COLO668 (cell line): ENCODE results near the gene AP1S1.
"Not testable (repeated sequence)": the region's sequence is repeated elsewhere in the genome, so short reads cannot be mapped to it uniquely, and the experiment has no call there.

Source experiments
- DNase-seq: peaks from one replicate; lab custom pipeline; 2025; ENCODE audit not compliant: unreplicated experiment; lab: John Stamatoyannopoulos, UW

The AP1S1 gene

DNA sequence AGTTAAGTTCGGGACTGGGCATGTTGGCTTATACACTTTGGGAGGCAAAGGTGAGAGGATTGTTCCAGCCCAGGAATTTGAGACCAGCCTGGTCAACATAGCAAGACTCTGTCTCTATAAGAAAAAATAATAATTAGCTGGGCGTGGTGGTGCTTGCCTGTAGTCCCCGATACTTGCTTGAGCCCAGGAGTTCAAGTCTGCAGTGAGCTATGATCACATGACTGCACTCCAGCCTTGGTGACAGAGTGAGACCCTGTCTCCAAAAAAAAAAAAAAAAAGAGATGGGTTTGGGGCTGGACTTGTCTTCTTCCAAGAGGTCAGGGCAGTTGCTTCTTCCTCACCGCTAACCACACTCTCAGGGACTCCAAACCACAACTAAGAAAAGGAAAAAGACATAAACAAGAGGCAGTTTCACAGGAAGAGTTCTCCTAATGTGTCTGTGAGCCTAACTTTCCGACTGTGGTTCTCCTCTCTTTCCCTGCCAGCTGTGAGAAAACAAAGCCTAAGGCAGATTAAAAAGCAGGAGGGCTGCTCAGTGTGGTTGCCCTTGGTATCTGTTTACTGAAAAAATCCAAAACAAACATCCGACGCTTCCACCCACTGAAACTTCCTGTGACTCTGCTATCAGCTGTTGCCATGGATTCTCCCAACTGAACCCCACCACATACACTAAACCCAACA lies 29.8 kb upstream of the AP1S1 start:
- peak; percentile 21 for DNase-seq

DNA sequence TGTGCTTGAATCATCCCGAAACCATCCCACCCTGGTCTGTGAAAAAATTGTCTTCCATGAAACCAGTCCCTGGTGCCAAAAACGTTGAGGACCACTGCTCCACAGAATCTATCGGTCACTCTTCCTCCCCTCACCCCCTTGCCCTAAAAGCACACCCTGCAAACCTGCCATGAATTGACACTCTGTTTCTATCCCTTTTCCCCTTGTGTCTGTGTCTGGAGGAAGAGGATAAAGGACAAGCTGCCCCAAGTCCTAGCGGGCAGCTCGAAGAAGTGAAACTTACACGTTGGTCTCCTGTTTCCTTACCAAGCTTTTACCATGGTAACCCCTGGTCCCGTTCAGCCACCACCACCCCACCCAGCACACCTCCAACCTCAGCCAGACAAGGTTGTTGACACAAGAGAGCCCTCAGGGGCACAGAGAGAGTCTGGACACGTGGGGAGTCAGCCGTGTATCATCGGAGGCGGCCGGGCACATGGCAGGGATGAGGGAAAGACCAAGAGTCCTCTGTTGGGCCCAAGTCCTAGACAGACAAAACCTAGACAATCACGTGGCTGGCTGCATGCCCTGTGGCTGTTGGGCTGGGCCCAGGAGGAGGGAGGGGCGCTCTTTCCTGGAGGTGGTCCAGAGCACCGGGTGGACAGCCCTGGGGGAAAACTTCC lies 28.2 kb upstream of the AP1S1 start:
- no peak for DNase-seq

DNA sequence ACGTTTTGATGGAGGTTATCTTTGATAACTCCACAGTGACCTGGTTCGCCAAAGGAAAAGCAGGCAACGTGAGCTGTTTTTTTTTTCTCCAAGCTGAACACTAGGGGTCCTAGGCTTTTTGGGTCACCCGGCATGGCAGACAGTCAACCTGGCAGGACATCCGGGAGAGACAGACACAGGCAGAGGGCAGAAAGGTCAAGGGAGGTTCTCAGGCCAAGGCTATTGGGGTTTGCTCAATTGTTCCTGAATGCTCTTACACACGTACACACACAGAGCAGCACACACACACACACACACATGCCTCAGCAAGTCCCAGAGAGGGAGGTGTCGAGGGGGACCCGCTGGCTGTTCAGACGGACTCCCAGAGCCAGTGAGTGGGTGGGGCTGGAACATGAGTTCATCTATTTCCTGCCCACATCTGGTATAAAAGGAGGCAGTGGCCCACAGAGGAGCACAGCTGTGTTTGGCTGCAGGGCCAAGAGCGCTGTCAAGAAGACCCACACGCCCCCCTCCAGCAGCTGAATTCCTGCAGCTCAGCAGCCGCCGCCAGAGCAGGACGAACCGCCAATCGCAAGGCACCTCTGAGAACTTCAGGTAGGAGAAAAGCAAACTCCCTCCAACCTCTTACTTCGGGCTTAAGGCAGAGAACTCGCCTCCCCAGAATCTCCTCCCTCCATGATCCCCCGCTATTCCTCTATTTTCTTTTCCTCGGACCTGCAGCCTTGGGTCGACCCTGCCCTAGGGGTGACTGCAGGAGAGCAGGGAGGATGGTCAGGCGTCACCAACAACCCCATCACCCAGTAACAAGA lies 27.4 kb upstream of the AP1S1 start, which contains the start of gene SERPINE1:
Gene SERPINE1 (plus strand): TSS at position 454 of the 809 bp plus-strand sequence. CDS start 1,290 bp downstream, outside the sequence.
- DNase-seq: peak; percentile 24

DNA sequence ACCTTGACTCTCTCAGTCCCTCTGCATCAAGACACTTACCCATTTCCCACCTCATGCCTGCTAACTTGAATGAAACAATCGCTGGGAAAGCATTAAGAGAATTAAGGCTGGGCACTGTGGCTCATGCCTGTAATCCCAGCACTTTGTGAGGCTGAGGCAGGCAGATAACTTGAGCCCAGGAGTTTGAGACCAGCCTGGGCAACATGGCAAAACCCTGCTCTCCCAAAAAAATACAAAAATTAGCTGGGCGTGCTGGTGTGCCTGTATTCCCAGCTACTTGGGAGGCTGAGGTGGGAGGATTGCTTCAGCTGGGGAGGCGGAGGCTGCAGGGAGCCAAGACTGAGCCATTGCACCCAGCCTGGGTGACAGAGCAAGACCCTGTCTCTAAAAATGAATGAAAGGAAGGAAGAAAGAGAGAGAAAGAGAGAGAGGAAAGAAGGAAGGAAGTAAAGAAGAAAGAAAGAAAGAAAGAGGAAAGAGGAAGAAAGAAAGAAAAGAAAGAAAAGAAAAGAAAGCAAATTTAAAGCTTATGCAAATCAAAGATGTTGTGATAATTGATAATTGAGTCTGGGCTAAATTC lies 26.7 kb upstream of the AP1S1 start:
- DNase-seq: no peak

DNA sequence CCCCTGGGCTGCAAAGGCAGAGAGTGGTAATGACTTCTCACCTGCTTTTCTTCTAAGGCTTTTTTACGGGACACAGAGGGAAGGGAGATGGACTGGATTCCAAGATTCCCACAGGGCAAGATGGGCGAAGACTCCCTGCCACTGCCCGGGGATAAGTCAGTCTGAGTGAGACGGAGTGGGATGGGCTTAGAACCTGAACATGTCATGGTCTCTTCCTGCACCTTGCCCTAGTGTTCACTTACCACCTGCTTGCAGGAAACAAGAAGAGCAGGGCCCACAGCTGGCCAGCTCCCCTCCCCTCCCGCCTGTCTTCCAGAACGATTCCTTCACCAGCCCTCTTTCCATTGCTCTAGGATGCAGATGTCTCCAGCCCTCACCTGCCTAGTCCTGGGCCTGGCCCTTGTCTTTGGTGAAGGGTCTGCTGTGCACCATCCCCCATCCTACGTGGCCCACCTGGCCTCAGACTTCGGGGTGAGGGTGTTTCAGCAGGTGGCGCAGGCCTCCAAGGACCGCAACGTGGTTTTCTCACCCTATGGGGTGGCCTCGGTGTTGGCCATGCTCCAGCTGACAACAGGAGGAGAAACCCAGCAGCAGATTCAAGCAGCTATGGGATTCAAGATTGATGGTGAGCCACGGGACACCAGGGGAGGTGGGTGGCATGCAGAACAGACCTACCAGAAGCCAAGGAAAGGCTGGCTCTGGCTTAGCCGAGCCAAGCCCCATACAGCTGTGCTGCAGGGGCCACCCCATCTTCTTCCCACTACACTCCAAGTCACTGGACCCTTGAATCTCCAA lies 26.0 kb upstream of the AP1S1 start:
- no peak for DNase-seq

DNA sequence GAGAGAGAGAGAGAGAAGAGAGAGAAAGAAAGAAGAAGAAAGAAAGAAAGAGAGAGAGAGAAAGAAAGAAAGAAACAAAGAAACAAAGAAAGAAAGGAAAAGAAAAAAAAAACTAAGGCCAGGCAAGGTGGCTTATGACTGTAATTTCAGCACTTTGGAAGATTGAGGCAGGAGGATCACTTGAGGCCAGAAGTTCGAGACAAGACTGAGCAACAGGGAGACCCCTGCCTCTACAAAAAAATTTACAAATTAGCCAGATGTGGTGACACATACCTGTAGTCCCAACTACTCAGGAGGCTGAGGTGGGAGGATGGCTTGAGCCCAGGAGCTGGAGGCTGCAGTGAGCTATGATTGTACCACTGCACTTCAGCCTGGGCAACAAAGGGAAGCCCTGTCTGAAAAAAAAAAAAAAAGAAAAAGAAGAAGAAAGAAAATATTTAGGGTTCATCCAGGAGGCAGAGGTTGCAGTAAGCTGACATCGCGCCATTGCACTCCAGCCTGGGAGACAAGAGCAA lies 24.6 kb upstream of the AP1S1 start:
- no peak for DNase-seq

DNA sequence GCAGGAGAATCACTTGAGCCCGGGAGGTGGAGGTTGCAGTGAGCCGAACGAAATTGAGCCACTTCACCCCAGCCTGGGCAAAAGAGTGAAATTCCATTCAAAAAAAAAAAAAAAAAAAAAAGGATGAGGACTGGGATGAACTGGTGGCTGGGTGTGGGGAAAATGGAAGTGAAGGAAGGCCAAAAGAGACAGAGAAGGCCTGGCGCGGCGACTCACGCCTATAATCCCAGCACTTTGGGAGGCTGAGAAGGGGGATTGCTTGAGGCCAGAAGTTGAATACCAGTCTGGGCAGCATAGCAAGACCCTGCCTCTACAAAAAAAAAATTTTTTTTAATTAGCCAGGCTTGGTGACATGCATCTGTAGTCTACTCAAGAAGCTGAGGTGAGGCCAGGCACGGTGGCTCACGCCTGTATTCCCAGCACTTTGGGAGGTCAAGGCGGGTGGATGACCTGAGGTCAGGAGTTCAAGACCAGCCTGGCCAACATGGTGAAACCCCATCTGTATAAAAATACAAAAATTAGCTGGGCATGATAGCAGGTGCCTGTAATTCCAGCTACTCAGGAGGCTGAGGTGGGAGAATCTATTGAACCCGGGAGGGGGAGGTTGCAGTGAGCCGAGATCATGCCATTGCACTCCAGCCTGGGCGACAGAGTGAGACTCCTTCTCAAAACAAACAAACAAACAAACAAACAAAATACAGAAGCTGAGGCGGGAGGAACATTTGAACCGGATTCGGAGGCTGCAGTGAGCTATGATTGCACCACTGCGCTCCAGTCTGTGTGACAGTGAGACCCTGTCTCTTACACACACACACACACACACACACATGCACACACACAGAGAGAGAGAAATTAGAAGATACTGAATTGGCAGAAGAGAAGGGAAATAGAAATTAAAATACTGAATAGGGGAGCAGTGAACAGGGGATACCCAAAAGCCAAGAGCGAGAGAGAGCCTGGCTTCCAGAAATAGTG lies 21.4 kb upstream of the AP1S1 start:
- DNase-seq: not testable (repeated sequence)

DNA sequence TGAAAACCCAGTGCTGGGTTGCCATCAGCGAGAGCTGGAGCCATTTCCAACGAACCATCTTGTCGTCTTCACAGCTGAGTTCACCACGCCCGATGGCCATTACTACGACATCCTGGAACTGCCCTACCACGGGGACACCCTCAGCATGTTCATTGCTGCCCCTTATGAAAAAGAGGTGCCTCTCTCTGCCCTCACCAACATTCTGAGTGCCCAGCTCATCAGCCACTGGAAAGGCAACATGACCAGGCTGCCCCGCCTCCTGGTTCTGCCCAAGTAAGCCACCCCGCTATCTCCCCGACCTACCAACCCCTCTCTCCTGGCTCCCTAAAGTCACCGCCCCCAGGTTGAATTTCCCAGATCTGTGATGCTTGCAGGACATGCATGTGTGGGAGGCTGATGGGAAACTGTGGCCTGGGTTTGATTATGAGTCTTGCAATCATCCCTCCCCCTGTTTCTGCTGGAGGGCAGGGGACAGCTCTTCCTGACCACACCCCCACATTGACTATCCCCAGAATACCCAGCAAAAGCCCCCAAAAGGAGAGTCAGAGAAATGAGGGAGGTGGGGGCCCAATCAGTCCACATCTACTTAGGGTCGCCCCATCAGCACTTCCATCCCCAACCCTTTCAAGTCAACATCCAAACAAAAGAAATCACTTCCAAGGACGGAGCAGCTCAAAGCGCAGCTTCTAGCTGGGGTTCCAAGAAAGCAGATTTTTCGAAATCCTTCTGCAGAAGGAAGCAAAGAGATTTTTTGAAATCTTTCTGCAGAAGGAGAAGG lies 20.5 kb upstream of the AP1S1 start:
- DNase-seq: no peak

DNA sequence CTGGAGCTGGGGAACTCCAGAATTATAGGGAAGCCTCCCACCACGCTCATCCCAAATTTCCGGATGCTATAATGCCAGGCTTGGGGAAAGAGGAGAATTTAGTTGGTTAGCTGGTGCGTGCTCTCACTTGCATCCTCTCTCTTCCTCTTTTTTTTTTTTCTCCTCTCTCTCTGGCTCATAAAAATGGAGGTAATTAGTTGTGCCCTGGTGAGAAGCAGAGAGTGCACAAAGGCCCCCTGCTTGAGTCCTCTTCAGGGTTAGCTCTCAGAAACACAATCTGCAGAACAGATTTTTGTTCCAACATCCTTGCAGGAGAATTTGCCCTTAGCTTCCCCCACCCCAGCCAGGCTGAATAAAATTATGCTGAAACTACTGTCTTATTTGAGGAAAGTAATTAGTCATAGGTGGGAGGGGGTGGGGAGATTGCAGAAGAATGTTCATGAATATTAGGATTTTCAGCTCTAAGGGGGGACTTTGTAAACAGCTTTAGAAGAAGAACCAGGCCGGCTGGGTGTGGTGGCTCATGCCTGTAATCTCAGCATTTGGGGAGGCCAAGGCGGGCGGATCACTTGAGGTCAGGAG lies 19.8 kb upstream of the AP1S1 start:
- no peak for DNase-seq

DNA sequence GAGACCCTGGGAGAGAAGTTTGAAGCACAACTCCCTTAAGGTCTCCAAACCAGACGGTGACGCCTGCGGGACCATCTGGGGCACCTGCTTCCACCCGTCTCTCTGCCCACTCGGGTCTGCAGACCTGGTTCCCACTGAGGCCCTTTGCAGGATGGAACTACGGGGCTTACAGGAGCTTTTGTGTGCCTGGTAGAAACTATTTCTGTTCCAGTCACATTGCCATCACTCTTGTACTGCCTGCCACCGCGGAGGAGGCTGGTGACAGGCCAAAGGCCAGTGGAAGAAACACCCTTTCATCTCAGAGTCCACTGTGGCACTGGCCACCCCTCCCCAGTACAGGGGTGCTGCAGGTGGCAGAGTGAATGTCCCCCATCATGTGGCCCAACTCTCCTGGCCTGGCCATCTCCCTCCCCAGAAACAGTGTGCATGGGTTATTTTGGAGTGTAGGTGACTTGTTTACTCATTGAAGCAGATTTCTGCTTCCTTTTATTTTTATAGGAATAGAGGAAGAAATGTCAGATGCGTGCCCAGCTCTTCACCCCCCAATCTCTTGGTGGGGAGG lies 16.5 kb upstream of the AP1S1 start:
- no peak for DNase-seq

DNA sequence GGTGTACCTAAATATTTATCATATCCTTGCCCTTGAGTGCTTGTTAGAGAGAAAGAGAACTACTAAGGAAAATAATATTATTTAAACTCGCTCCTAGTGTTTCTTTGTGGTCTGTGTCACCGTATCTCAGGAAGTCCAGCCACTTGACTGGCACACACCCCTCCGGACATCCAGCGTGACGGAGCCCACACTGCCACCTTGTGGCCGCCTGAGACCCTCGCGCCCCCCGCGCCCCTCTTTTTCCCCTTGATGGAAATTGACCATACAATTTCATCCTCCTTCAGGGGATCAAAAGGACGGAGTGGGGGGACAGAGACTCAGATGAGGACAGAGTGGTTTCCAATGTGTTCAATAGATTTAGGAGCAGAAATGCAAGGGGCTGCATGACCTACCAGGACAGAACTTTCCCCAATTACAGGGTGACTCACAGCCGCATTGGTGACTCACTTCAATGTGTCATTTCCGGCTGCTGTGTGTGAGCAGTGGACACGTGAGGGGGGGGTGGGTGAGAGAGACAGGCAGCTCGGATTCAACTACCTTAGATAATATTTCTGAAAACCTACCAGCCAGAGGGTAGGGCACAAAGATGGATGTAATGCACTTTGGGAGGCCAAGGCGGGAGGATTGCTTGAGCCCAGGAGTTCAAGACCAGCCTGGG lies 15.9 kb upstream of the AP1S1 start:
- peak; percentile 74 for DNase-seq

DNA sequence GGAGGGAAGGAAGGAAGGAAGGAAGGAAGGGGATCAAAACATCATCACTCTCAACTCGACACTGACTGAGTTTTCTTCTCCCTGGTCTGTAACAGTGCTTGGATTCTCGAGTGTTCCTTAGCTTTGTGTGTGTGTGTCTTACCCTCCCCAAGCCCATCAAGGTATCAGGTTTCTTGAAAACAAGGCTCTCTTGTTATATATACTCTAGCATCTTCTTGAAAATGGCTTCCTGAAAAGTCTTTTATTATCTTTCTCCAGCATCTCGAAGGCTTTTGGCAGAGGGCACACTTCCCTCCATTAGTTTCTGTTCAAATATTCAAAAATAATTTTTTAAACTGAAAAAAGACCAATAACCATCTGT lies 14.0 kb upstream of the AP1S1 start:
- no peak for DNase-seq

DNA sequence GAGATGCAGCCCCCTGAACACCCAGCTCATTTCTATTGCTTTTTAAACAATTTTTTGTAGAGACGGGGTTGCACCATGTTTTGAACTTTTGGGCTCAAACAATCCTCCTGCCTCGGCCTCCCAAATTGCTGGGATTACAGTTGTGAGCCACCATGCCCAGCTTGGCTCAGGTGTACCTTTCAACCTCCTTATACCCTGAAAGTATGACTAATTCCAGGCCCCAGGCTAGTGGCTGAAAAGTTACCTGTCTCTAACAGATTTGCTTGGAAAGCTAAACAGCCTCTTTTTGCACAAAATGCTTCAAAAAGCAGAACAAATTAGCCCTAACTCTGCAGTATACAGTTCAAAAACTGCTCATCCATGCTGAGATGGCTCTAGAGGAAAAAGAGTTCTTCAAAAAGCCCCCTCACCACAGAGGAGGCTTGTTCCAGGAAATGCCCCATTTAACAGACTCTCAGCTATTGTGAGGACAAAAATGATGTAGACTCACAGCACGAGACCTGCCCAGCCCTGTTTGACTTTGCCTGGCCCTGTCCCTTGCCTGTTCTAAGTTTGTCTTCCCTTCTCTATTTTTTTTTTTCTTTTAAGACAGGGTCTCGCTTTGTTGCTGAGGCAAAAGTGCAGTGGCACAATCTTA lies 13.4 kb upstream of the AP1S1 start:
- no peak for DNase-seq

DNA sequence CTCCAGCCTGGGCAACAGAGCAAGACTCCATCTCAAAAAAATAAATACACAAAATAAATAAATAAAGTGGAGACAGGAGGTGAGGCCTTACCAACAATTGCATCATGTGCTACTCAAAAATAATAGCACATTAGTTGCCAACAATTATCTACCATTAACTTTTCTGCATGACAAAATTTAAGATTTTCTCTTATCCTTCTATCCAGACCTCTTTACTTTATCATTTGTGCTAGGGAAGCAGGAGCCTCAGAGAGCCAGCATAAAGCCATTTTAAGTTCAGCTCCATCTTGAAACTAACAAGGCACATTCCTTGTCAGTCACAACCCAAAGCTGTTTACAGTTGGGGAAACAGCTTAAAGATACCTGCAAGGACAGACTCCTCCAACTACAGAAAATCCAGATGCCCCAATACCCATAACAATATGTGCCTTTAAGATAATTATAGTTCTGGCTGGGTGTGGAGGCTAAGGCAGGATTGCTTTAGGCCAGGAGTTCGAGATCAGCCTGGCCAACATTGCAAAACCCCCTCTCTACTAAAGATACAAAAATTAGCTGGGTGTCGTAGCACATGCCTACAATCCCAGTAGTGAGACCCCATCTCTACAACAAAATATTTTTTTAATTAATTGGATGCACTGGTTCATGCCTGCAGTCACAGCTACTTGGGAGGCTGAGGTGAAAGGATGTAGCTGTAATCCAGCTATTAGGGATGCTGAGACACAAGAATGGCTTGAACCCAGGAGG lies 2.2 kb upstream of the AP1S1 start:
- DNase-seq: no peak

DNA sequence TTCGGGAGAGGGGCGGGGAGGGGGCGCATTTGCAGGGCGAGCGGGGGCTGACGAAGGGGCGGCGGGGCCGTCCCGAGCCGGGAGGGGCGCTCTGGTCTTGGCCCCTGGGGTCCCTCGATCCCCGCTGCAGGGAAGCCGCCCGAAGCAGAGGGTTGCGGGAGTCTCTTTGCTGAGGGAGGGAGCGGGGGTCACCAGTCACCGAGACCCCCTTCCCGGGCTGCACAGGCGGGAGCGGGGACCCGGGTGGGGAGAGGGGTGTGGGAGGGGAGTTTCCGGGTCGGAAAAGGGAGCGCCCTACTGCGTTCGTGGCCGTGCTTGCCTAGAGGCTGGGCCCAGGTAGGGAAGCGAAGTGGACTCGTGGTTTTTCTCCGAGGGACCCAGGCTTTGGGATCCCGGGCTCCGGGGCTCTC lies 422 bp downstream of the AP1S1 start:
- peak; percentile 20 for DNase-seq

DNA sequence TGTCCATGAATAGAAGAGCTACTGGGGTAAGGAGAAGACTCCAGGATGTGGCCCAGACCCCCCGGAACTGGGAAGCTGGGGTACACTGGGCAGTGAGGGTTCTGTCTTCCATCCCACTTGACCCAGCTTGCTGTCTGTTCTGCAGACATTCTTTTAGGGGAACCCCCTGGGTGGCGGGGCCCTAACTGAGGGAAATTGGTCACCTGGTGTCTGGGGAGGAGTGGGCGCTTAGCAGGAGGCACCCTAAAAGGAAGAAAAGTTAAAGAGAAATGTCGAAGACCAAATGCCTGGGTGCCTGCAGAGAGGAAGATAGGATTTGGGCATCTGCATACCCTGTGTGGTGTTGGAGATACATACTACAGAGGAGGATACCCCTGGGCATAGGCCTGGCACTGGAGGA lies 1.0 kb downstream of the AP1S1 start:
- no peak for DNase-seq
